ENCODE data around the gene GDPD5. TPM values are rescaled to one million over a fixed set of nuclear protein-coding genes. Genes with fewer than 3 reads are reported as not detected.

GDPD5 gene
- polyA plus RNA-seq, 6 donors from 2014 or later = 0.62 to 8.2 (median 2.2) TPM; not detected in 1

- H3K4me1 Mint-ChIP-seq = peaks cover 21 to 54% (median 25%) of the 10 kb centered on the region in 3 donors
- H3K9me3 Mint-ChIP-seq = no peaks in the 10 kb centered on the region
- no peak overlapping the region for H3K4me3 Mint-ChIP-seq
- DNase-seq (no peak), ATAC-seq (ENCODE audit: low read depth in 2 of 2) (no peak)
- H3K27me3 Mint-ChIP-seq = no peaks in the 10 kb centered on the region
- H3K36me3 Mint-ChIP-seq = no peaks in the 10 kb centered on the region
- no peak overlapping the region for H3K27ac Mint-ChIP-seq
Observed at GRCh38 chr11:75510723-75511019, 15.1 kb downstream of the GDPD5 start.

- no peaks in the 10 kb centered on the region for H3K9me3 Mint-ChIP-seq
- no peaks in the 10 kb centered on the region for H3K27me3 Mint-ChIP-seq
- no peak overlapping the region for H3K4me3 Mint-ChIP-seq
- no peak for DNase-seq
- H3K36me3 Mint-ChIP-seq = no peaks in the 10 kb centered on the region
- peak overlapping the region in 1 of 6 donors; percentile 58 for H3K27ac Mint-ChIP-seq
- no peak for ATAC-seq (ENCODE audit: low read depth in 2 of 2)
- peaks cover 21 to 50% (median 25%) of the 10 kb centered on the region in 3 donors for H3K4me1 Mint-ChIP-seq
Observed at GRCh38 chr11:75510004-75510722, 15.6 kb downstream of the GDPD5 start.

- no peaks in the 10 kb centered on the region for H3K9me3 Mint-ChIP-seq
- no peaks in the 10 kb centered on the region for H3K27me3 Mint-ChIP-seq
- DNase-seq = no peak
- H3K4me1 Mint-ChIP-seq = peaks cover 19 to 40% (median 21%) of the 10 kb centered on the region in 3 donors
- peak overlapping the region in 3 of 6 donors; percentile 58 to 92 (median 59) for H3K27ac Mint-ChIP-seq
- ATAC-seq (ENCODE audit: low read depth in 2 of 2) = no peak
- H3K4me3 Mint-ChIP-seq = peak overlapping the region in 3 of 8 donors; percentile 12 to 54 (median 16)
- no peaks in the 10 kb centered on the region for H3K36me3 Mint-ChIP-seq
Observed at GRCh38 chr11:75509020-75509720, 16.6 kb downstream of the GDPD5 start.

GRCh38 chr11:75508051-75508561 is 17.6 kb downstream of the GDPD5 start:
- Mint-ChIP-seq H3K4me1 (peaks cover 18 to 38% (median 21%) of the 10 kb centered on the region in 3 donors), H3K36me3 (no peaks in the 10 kb centered on the region), H3K27ac (peak overlapping the region; percentile 82 to 97 (median 89)), H3K9me3 (no peaks in the 10 kb centered on the region), H3K4me3 (peak overlapping the region in 6 of 8 donors; percentile 9 to 82 (median 54)), H3K27me3 (no peaks in the 10 kb centered on the region)
- ATAC-seq (ENCODE audit: low read depth in 2 of 2) = peak; percentile 88 to 90
- DNase-seq = peak; percentile 35

GRCh38 chr11:75507571-75507970 is 18.2 kb downstream of the GDPD5 start:
- H3K9me3 Mint-ChIP-seq = no peaks in the 10 kb centered on the region
- H3K4me1 Mint-ChIP-seq = peaks cover 18 to 38% (median 21%) of the 10 kb centered on the region in 3 donors
- H3K27me3 Mint-ChIP-seq = no peaks in the 10 kb centered on the region
- H3K4me3 Mint-ChIP-seq = peak overlapping the region in 5 of 8 donors; percentile 9 to 82 (median 57)
- DNase-seq = no peak
- no peaks in the 10 kb centered on the region for H3K36me3 Mint-ChIP-seq
- peak overlapping the region; percentile 26 to 97 (median 89) for H3K27ac Mint-ChIP-seq
- ATAC-seq (ENCODE audit: low read depth in 2 of 2) = no peak

GRCh38 chr11:75506827-75507226 is 18.9 kb downstream of the GDPD5 start:
- ATAC-seq (ENCODE audit: low read depth in 2 of 2) = no peak
- H3K36me3 Mint-ChIP-seq = peaks cover 0 to 4% of the 10 kb centered on the region in 2 donors
- no peak overlapping the region for H3K4me3 Mint-ChIP-seq
- H3K27me3 Mint-ChIP-seq = no peaks in the 10 kb centered on the region
- H3K27ac Mint-ChIP-seq = peak overlapping the region in 3 of 6 donors; percentile 56 to 92 (median 80)
- DNase-seq = no peak
- H3K9me3 Mint-ChIP-seq = no peaks in the 10 kb centered on the region
- peaks cover 18 to 33% (median 21%) of the 10 kb centered on the region in 3 donors for H3K4me1 Mint-ChIP-seq

- Mint-ChIP-seq H3K4me1 (peaks cover 18 to 28% (median 21%) of the 10 kb centered on the region in 3 donors), H3K9me3 (no peaks in the 10 kb centered on the region), H3K36me3 (peaks cover 0 to 4% of the 10 kb centered on the region in 2 donors), H3K27ac (peak overlapping the region in 3 of 6 donors; percentile 38 to 66 (median 57)), H3K27me3 (no peaks in the 10 kb centered on the region), H3K4me3 (no peak overlapping the region)
- ATAC-seq (ENCODE audit: low read depth in 2 of 2) (no peak), DNase-seq (no peak)
Observed at GRCh38 chr11:75505916-75506692, 19.6 kb downstream of the GDPD5 start.

- DNase-seq (no peak), ATAC-seq (ENCODE audit: low read depth in 2 of 2) (no peak)
- H3K9me3 Mint-ChIP-seq = no peaks in the 10 kb centered on the region
- peaks cover 0 to 4% of the 10 kb centered on the region in 2 donors for H3K36me3 Mint-ChIP-seq
- H3K4me3 Mint-ChIP-seq = no peak overlapping the region
- peak overlapping the region in 2 of 6 donors; percentile 19 to 22 for H3K27ac Mint-ChIP-seq
- H3K27me3 Mint-ChIP-seq = peaks cover 0 to 11% (median 9%) of the 10 kb centered on the region in 3 donors
- H3K4me1 Mint-ChIP-seq = peaks cover 21 to 29% (median 25%) of the 10 kb centered on the region in 3 donors
Observed at GRCh38 chr11:75504501-75504900, 21.2 kb downstream of the GDPD5 start.

- Mint-ChIP-seq H3K36me3 (peaks cover 0 to 4% of the 10 kb centered on the region in 2 donors), H3K4me1 (peaks cover 16 to 21% (median 18%) of the 10 kb centered on the region in 3 donors), H3K9me3 (no peaks in the 10 kb centered on the region), H3K27ac (no peak overlapping the region), H3K4me3 (no peak overlapping the region), H3K27me3 (peaks cover 0 to 11% (median 9%) of the 10 kb centered on the region in 3 donors)
- DNase-seq (no peak), ATAC-seq (ENCODE audit: low read depth in 2 of 2) (peak in 1 of 2 donors; percentile 52)
Observed at GRCh38 chr11:75503531-75504099, 22.1 kb downstream of the GDPD5 start.

- Mint-ChIP-seq H3K27ac (peak overlapping the region in 2 of 6 donors; percentile 46 to 63), H3K4me1 (peaks cover 1 to 9% (median 6%) of the 10 kb centered on the region in 3 donors)
Observed at GRCh38 chr11:75502138-75502537, 23.6 kb downstream of the GDPD5 start.

GRCh38 chr11:75500742-75501141 is 25.0 kb downstream of the GDPD5 start:
- H3K27me3 Mint-ChIP-seq = peaks cover 0 to 11% (median 9%) of the 10 kb centered on the region in 3 donors
- no peak overlapping the region for H3K4me3 Mint-ChIP-seq
- peaks cover 0 to 4% of the 10 kb centered on the region in 2 donors for H3K36me3 Mint-ChIP-seq
- no peaks in the 10 kb centered on the region for H3K9me3 Mint-ChIP-seq
- no peak for ATAC-seq (ENCODE audit: low read depth in 2 of 2)
- H3K27ac Mint-ChIP-seq = no peak overlapping the region
- no peak for DNase-seq
- peaks cover 0 to 9% (median 6%) of the 10 kb centered on the region in 3 donors for H3K4me1 Mint-ChIP-seq

More at GRCh38 chr11:75502138-75502537, 23.6 kb downstream of the GDPD5 start:
- H3K9me3 Mint-ChIP-seq = no peaks in the 10 kb centered on the region
- H3K4me3 Mint-ChIP-seq = no peak overlapping the region
- no peak for ATAC-seq (ENCODE audit: low read depth in 2 of 2)
- H3K27me3 Mint-ChIP-seq = peaks cover 0 to 11% (median 9%) of the 10 kb centered on the region in 3 donors
- no peak for DNase-seq
- H3K36me3 Mint-ChIP-seq = peaks cover 0 to 4% of the 10 kb centered on the region in 2 donors

- Mint-ChIP-seq H3K4me1 (peaks cover 0 to 9% (median 6%) of the 10 kb centered on the region in 3 donors), H3K27me3 (peaks cover 0 to 11% (median 9%) of the 10 kb centered on the region in 3 donors), H3K27ac (peak overlapping the region in 3 of 6 donors; percentile 39 to 47 (median 45)), H3K4me3 (no peak overlapping the region), H3K36me3 (peaks cover 0 to 4% of the 10 kb centered on the region in 2 donors), H3K9me3 (no peaks in the 10 kb centered on the region)
- ATAC-seq (ENCODE audit: low read depth in 2 of 2) (no peak), DNase-seq (no peak)
Observed at GRCh38 chr11:75499423-75500190, 26.1 kb downstream of the GDPD5 start.
